ENCODE data around the gene SBNO2. TPM values are rescaled to one million over a fixed set of nuclear protein-coding genes. Genes with fewer than 3 reads are reported as not detected.
A peak's percentile ranks its signal among the peaks of the same experiment; 100 is the strongest.

The SBNO2 gene
- total and polyA plus RNA-seq, 10 donors: 16.2 to 230 (median 112) TPM

GRCh38 chr19:1218751-1219567 lies 44.9 kb upstream of the SBNO2 start:
- H3K9me3 ChIP-seq: no peaks in the 10 kb centered on the region
- WGBS, 5 donors: 82 to 90% (median 86%) methylated on average over 30 to 37 of the region's 37 CpGs
- H3K27me3 ChIP-seq (replicated peaks in 1 of 7): no peaks in the 10 kb centered on the region
- H3K4me1 ChIP-seq: peaks cover 26 to 94% (median 70%) of the 10 kb centered on the region in 6 donors
- peaks cover 0 to 95% (median 45%) of the 10 kb centered on the region in 6 donors for H3K36me3 ChIP-seq
- H3K27ac ChIP-seq: peak overlapping the region in 7 of 8 donors; percentile 52 to 91 (median 66)
- TF ChIP-seq POLR2A (IDR thresholded peaks at IDR 0.05) (no peak), POLR2AphosphoS5 (IDR thresholded peaks at IDR 0.05) (no peak), CTCF (IDR thresholded peaks at IDR 0.05 in 8 of 11, conservative IDR thresholded peaks at IDR 0.05 in 3 of 11) (no peak)
- intact Hi-C loops (cut with DNase I; ENCODE audit: low total_unique reads): no loop called here
- no peak for DNase-seq
- H3K4me3 ChIP-seq: no peak overlapping the region

- Histone ChIP-seq H3K4me3 (no peak overlapping the region), H3K9me3 (no peaks in the 10 kb centered on the region), H3K4me1 (peaks cover 39 to 94% (median 77%) of the 10 kb centered on the region in 6 donors), H3K27ac (peak overlapping the region in 7 of 8 donors; percentile 11 to 91 (median 66)), H3K36me3 (peaks cover 0 to 89% (median 31%) of the 10 kb centered on the region in 6 donors), H3K27me3 (replicated peaks in 1 of 7) (no peaks in the 10 kb centered on the region)
- WGBS, 5 donors: 75 to 94% (median 87%) methylated on average over 13 to 15 of the region's 15 CpGs
- no peak for DNase-seq
- intact Hi-C loops (cut with DNase I; ENCODE audit: low total_unique reads): no loop called here
- TF ChIP-seq CTCF (IDR thresholded peaks at IDR 0.05 in 8 of 11, conservative IDR thresholded peaks at IDR 0.05 in 3 of 11) (no peak), POLR2AphosphoS5 (IDR thresholded peaks at IDR 0.05) (no peak), POLR2A (IDR thresholded peaks at IDR 0.05) (no peak)
Observed at GRCh38 chr19:1217366-1217765, 43.3 kb upstream of the SBNO2 start.

- WGBS, 5 donors: 89 to 95% (median 93%) methylated on average over 12 of the region's 12 CpGs
- Histone ChIP-seq H3K9me3 (no peaks in the 10 kb centered on the region), H3K4me1 (peaks cover 40 to 94% (median 77%) of the 10 kb centered on the region in 6 donors), H3K27me3 (replicated peaks in 1 of 7) (no peaks in the 10 kb centered on the region), H3K4me3 (no peak overlapping the region), H3K36me3 (peaks cover 0 to 89% (median 29%) of the 10 kb centered on the region in 6 donors), H3K27ac (peak overlapping the region in 3 of 8 donors; percentile 66 to 91 (median 74))
- intact Hi-C loops (cut with DNase I; ENCODE audit: low total_unique reads): no loop called here
- TF ChIP-seq POLR2AphosphoS5 (IDR thresholded peaks at IDR 0.05): no peak
- TF ChIP-seq POLR2A (IDR thresholded peaks at IDR 0.05): no peak
- no peak for TF ChIP-seq CTCF (IDR thresholded peaks at IDR 0.05 in 8 of 11, conservative IDR thresholded peaks at IDR 0.05 in 3 of 11)
- DNase-seq: no peak
Observed at GRCh38 chr19:1216756-1217155, 42.7 kb upstream of the SBNO2 start.

Data from spleen (tissue), 11 donors.